Cardiac fibroblast (primary cell): ENCODE measurements around the gene SCN4A.

Experiments
- DNase-seq, 2 donors: peaks; one replicate each; pipeline versions ENCODE4 v3.0.0 to v3.0.0-alpha.2; 2010; ENCODE audit warnings: low read depth in 2 of 2
- H3K4me3 ChIP-seq, 2 donors: replicated peaks in 1 of 2; 1 replicate in 1 of 2; 2 replicates in 1 of 2; pipeline ENCODE4 v1.5.1; 2011; ENCODE audit warnings: low read depth in 2 of 2, low read length in 2 of 2, mild to moderate bottlenecking in 2 of 2, moderate library complexity in 1 of 2
- TF ChIP-seq, protein P1 (sequence below): IDR thresholded peaks from one replicate; pipeline ENCODE4 v1.5.1; 2011; ENCODE audit warnings: low read depth, mild to moderate bottlenecking, low read length, inconsistent platforms

Gene SCN4A

DNA sequence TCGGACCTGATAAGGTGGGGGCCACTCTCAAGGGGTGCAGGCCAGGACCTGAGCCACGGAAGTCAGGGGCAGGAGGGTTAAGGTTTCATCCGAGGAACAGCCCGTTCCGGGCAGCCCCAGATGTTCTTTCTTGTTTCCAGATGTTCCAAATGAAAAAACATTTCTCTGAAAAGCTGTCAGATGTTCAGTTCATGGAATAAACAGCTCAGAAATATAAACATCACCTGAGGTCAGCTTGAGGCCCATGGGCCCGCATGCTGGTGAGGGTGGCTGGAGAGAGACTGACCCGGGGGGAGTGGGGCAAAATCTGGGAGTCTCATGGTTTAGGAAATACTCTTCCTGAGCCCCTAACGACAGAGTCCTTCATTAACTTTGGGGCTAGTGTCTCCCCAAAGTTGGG, 39.1 kb downstream of the SCN4A start:
- no peak for DNase-seq
- H3K4me3 ChIP-seq, result no peak overlapping the region
- TF ChIP-seq, protein P1, sequence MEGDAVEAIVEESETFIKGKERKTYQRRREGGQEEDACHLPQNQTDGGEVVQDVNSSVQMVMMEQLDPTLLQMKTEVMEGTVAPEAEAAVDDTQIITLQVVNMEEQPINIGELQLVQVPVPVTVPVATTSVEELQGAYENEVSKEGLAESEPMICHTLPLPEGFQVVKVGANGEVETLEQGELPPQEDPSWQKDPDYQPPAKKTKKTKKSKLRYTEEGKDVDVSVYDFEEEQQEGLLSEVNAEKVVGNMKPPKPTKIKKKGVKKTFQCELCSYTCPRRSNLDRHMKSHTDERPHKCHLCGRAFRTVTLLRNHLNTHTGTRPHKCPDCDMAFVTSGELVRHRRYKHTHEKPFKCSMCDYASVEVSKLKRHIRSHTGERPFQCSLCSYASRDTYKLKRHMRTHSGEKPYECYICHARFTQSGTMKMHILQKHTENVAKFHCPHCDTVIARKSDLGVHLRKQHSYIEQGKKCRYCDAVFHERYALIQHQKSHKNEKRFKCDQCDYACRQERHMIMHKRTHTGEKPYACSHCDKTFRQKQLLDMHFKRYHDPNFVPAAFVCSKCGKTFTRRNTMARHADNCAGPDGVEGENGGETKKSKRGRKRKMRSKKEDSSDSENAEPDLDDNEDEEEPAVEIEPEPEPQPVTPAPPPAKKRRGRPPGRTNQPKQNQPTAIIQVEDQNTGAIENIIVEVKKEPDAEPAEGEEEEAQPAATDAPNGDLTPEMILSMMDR, result no peak

GRCh38 chr17:63932721-63933120, 40.0 kb downstream of the SCN4A start:
- no peak overlapping the region for H3K4me3 ChIP-seq
- no peak for DNase-seq
- TF ChIP-seq, protein P1, result no peak

GRCh38 chr17:63931981-63932561, 40.6 kb downstream of the SCN4A start, which contains the start of gene CD79B:
CD79B (minus strand) TSS chr17:63932331; CDS start chr17:63932261, 70 bp downstream.
- H3K4me3 ChIP-seq, result no peak within 1 kb of the TSS
- TF ChIP-seq, protein P1, result no peak
- DNase-seq, result no peak

DNA sequence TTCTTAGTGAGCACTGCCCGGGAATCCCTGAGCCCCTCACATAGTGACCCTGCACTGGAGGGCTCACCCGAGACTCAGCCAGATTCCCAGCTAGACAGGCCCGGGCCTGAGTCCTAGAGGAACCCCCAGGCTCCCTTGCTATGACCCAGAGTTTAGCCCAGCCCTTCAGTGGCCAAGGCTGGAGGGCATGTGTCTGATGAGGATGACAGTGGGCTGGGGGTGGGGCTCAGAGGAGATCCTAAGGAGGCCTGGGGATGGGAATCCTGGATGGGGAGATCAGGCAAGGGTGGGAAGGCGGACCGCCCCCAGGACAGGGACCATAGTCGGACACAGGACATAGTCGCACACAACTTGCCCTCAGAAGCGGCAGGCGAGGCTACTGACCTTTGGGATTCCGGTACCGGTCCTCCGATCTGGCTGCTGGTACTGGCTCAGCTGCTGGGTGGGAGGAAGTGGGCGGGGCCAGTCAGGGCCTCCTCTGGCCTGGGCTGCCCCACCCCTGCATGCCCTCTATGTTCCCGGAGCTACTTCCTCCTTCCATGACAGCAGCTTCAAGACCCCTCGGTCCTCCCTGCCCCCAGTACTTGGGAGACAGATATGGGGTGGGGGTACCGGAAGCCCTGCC, 41.7 kb downstream of the SCN4A start:
- no peak overlapping the region for H3K4me3 ChIP-seq
- TF ChIP-seq, protein P1, result no peak
- DNase-seq, result peak in 1 of 2 donors; percentile 17

- peak in 1 of 2 donors; percentile 12 for DNase-seq
- H3K4me3 ChIP-seq, result no peak overlapping the region
- TF ChIP-seq, protein P1, result no peak
Observed at GRCh38 chr17:63929860-63930766, 42.6 kb downstream of the SCN4A start.

GRCh38 chr17:63928966-63929695, 43.6 kb downstream of the SCN4A start:
- no peak for DNase-seq
- H3K4me3 ChIP-seq, result no peak overlapping the region
- TF ChIP-seq, protein P1, result no peak
